ENCODE data around the gene SMR3A.

DNA sequence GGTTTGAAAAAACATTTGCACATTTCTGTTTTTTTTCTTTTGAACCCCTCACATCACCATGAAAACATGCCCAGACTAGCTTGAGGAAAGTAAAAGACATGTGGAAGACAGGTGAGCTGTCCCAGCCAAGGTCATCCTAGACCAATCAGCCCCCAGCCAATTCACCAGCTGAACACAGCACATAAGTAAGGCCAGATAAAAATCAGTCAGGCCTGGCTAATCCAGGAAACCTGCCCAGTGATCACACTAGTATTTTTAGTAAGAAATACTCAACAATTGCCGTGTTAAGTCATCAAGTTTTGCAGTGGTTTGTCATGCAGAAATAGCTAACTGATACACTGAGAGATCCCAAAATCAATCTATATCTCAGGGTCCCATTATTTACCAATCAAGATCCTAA is 4.4 kb upstream of the SMR3A start:
- TF ChIP-seq, protein P1, sequence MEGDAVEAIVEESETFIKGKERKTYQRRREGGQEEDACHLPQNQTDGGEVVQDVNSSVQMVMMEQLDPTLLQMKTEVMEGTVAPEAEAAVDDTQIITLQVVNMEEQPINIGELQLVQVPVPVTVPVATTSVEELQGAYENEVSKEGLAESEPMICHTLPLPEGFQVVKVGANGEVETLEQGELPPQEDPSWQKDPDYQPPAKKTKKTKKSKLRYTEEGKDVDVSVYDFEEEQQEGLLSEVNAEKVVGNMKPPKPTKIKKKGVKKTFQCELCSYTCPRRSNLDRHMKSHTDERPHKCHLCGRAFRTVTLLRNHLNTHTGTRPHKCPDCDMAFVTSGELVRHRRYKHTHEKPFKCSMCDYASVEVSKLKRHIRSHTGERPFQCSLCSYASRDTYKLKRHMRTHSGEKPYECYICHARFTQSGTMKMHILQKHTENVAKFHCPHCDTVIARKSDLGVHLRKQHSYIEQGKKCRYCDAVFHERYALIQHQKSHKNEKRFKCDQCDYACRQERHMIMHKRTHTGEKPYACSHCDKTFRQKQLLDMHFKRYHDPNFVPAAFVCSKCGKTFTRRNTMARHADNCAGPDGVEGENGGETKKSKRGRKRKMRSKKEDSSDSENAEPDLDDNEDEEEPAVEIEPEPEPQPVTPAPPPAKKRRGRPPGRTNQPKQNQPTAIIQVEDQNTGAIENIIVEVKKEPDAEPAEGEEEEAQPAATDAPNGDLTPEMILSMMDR (IDR thresholded peaks at IDR 0.05; ENCODE audit: low read depth, low read length, poor library complexity, severe bottlenecking): no peak
- TF ChIP-seq EZH2phosphoT487 (IDR thresholded peaks at IDR 0.05; ENCODE audit: borderline replicate concordance, low read length): no peak
